Erythroblast (primary cell): Measurements from ENCODE around the gene RBM22.

Experiments
- GATA1 ChIP-seq: IDR thresholded peaks from 2 replicates; pipeline ENCODE4 v1.6.1; 2011; ENCODE audit warnings: low read depth, mild to moderate bottlenecking, control low read depth, low read length, moderate library complexity
- POLR2A ChIP-seq: IDR thresholded peaks from 2 replicates; pipeline ENCODE4 v1.6.1; 2011; ENCODE audit warnings: mild to moderate bottlenecking, low read length

GRCh38 chr5:150659360-150660107 is 41.3 kb downstream of the RBM22 start:
- TF ChIP-seq POLR2A (no peak), GATA1 (no peak)
